ENCODE measurements around the gene GALT.
A peak's percentile ranks its signal among the peaks of the same experiment; 100 is the strongest.

GALT gene

GRCh38 chr9:34662526-34663302 lies 16.2 kb downstream of the GALT start, which contains the start of gene CCL27:
CCL27 (minus strand) TSS chr9:34662657; CDS start chr9:34662633, 24 bp downstream.
- Histone ChIP-seq H3K9me2 (replicated peaks; ENCODE audit: control insufficient read depth, low read length) (no peaks in the 10 kb centered on the region), H3K4me1 (ENCODE audit: control insufficient read depth, low read length) (peaks cover 16% of the 10 kb centered on the region), H3K4me2 (ENCODE audit: low read length) (no peak within 1 kb of the TSS), H3K27me3 (ENCODE audit: control insufficient read depth, low read length) (peaks cover 8% of the 10 kb centered on the region; the same call in 1 of the 2 replicates), H3K9me3 (ENCODE audit: control insufficient read depth, insufficient read depth, low read length) (no peaks in the 10 kb centered on the region), H3K4me3 (ENCODE audit: low read length) (no peak within 1 kb of the TSS), H4K20me1 (ENCODE audit: control insufficient read depth, insufficient read depth, low read depth, low read length) (no peaks in the 10 kb centered on the region), H3K79me2 (ENCODE audit: control insufficient read depth, low read length) (no peaks in the 10 kb centered on the region), H3F3A (ENCODE audit: control insufficient read depth, insufficient read depth) (no peaks in the 10 kb centered on the region), H3K36me3 (ENCODE audit: control insufficient read depth, low read length) (no peaks in the 10 kb centered on the region), H3K27ac (ENCODE audit: low read depth, low read length) (no peak within 1 kb of the TSS)
- no peak for TF ChIP-seq EZH2phosphoT487 (IDR thresholded peaks at IDR 0.05; ENCODE audit: borderline replicate concordance, low read length)
- TF ChIP-seq CTCF (IDR thresholded peaks at IDR 0.05; ENCODE audit: low read depth, low read length, poor library complexity, severe bottlenecking) = no peak

GRCh38 chr9:34663303-34663605 lies 16.8 kb downstream of the GALT start:
- Histone ChIP-seq H3K4me2 (ENCODE audit: low read length) (no peak overlapping the region), H3K4me1 (ENCODE audit: control insufficient read depth, low read length) (peaks cover 16% of the 10 kb centered on the region), H3K9me3 (ENCODE audit: control insufficient read depth, insufficient read depth, low read length) (no peaks in the 10 kb centered on the region), H3K9me2 (replicated peaks; ENCODE audit: control insufficient read depth, low read length) (no peaks in the 10 kb centered on the region), H3K4me3 (ENCODE audit: low read length) (no peak overlapping the region), H3F3A (ENCODE audit: control insufficient read depth, insufficient read depth) (no peaks in the 10 kb centered on the region), H3K79me2 (ENCODE audit: control insufficient read depth, low read length) (no peaks in the 10 kb centered on the region), H3K36me3 (ENCODE audit: control insufficient read depth, low read length) (no peaks in the 10 kb centered on the region), H3K27ac (ENCODE audit: low read depth, low read length) (no peak overlapping the region), H3K27me3 (ENCODE audit: control insufficient read depth, low read length) (peaks cover 5% of the 10 kb centered on the region; the same call in 1 of the 2 replicates), H4K20me1 (ENCODE audit: control insufficient read depth, insufficient read depth, low read depth, low read length) (no peaks in the 10 kb centered on the region)
- TF ChIP-seq CTCF (IDR thresholded peaks at IDR 0.05; ENCODE audit: low read depth, low read length, poor library complexity, severe bottlenecking) (no peak), EZH2phosphoT487 (IDR thresholded peaks at IDR 0.05; ENCODE audit: borderline replicate concordance, low read length) (no peak)

GRCh38 chr9:34664281-34665066 lies 18.0 kb downstream of the GALT start:
- no peaks in the 10 kb centered on the region for H3K9me2 ChIP-seq (replicated peaks; ENCODE audit: control insufficient read depth, low read length)
- peaks cover 5% of the 10 kb centered on the region; the same call in 1 of the 2 replicates for H3K27me3 ChIP-seq (ENCODE audit: control insufficient read depth, low read length)
- H3K9me3 ChIP-seq (ENCODE audit: control insufficient read depth, insufficient read depth, low read length) = no peaks in the 10 kb centered on the region
- TF ChIP-seq EZH2phosphoT487 (IDR thresholded peaks at IDR 0.05; ENCODE audit: borderline replicate concordance, low read length) = no peak
- peak; percentile 94 for TF ChIP-seq CTCF (IDR thresholded peaks at IDR 0.05; ENCODE audit: low read depth, low read length, poor library complexity, severe bottlenecking)
- peak overlapping the region; percentile 83 for H3K4me2 ChIP-seq (ENCODE audit: low read length)
- no peaks in the 10 kb centered on the region for H3K36me3 ChIP-seq (ENCODE audit: control insufficient read depth, low read length)
- no peaks in the 10 kb centered on the region for H3K79me2 ChIP-seq (ENCODE audit: control insufficient read depth, low read length)
- H3K4me3 ChIP-seq (ENCODE audit: low read length) = peak overlapping the region; percentile 79
- H3F3A ChIP-seq (ENCODE audit: control insufficient read depth, insufficient read depth) = no peaks in the 10 kb centered on the region
- H3K4me1 ChIP-seq (ENCODE audit: control insufficient read depth, low read length) = peaks cover 16% of the 10 kb centered on the region
- no peaks in the 10 kb centered on the region for H4K20me1 ChIP-seq (ENCODE audit: control insufficient read depth, insufficient read depth, low read depth, low read length)
- no peak overlapping the region for H3K27ac ChIP-seq (ENCODE audit: low read depth, low read length)

All from DOHH2 (cell line).